GM19467 (cell line): Measurements from ENCODE around the gene ADGRL3.

ENCODE experiments used
- ATAC-seq: cut with Tn5 transposase; IDR thresholded peaks from one replicate; pipeline ENCODE4 v1.9.1; 2021; ENCODE audit warnings: mild to moderate bottlenecking, moderate library complexity; ENCODE audit not compliant: unreplicated experiment

Gene ADGRL3

GRCh38 chr4:61407642-61408618 is 207.8 kb downstream of the ADGRL3 start:
- ATAC-seq: no peak

- ATAC-seq: no peak
Observed at GRCh38 chr4:61408861-61409260, 208.7 kb downstream of the ADGRL3 start.

DNA sequence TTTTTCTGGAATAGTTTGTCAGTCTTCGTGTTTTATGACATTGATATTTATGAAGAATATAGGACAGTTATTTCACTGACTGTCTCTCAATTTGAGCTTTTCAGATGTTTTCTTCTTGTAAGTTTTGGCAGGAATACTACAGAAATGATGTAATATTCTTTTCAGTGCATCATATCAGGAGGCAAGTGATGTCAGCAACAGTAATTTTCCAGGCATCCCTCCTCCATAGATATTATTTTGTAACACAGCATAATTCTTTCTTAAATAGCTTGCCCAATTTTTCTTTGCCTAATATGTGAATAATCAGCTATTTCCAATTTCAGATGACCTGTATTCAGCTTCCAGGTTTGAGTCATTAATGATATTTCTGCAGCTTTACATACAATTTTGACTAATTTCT is 211.1 kb downstream of the ADGRL3 start:
- ATAC-seq: no peak

- no peak for ATAC-seq
Observed at GRCh38 chr4:61425315-61425714, 225.2 kb downstream of the ADGRL3 start.

DNA sequence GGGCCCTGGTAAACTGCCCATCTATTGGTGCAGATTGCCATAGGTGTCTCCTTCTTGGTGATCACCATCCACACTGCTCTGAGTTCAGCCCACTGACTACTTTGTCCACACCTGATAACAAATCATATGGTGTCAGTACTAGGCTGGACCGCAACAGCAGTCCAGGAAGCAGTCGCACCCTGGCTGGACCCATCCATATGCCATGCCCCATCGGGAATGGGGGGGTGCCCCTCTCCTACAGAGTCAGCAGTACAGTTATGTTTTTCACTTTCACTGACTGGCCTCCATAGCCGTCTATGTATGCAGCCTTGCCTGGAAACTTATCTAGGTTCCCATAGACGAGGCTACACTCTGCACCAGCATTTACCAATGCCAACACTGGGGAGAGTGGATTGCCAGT is 226.1 kb downstream of the ADGRL3 start:
- ATAC-seq: no peak

DNA sequence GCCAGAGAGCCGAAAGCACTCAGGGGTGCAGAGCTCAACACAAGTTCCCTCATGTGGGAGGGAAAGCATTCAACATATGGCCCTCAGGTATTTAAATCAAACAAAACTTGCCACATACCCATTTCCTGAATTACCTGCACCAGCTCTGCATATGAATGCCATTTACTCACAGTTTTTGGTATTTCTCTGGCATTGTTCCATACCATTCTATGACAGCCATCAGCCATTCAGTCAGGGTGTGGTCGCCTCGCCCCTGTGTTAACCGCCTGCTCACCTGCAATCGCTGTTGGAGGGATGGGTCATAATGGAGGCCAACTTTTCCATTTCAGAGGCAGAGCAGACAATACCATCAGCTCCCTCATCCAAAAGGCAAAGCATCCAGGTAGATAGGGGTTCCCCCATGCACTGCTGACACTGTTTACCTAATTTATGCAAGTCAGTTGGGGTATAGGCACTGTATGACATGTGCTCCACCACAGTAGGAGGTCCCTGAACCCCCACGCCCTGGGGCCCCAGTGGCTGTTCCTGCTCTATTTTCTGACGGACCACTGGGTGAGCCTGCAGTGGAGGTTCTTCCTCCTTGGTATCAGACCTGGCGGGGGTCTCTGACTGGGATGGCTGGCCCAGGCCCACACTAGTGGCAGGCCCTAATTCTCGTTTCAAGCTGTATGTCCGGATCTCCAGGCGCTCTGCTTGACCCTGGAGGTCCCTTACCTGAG is 227.1 kb downstream of the ADGRL3 start:
- no peak for ATAC-seq

GRCh38 chr4:61427818-61428495 is 227.8 kb downstream of the ADGRL3 start:
- ATAC-seq: no peak

DNA sequence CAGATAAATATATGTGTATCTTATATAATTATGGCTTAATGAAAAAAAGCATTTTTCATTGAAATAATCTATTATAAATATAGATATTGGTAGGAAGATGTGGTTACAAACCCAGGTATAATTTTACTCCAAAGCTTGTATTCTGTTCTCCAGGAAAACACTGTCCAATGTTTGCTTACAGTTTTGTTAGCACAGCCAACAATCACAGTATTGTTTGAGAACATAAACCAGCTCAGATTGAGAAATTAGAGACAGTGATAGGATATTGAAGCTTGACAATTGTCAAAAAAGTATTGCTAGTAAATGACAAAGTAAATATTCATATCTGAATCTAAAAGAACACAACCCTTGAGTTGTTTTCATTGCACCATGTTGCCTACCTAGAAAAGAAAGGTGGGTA is 228.8 kb downstream of the ADGRL3 start:
- no peak for ATAC-seq

DNA sequence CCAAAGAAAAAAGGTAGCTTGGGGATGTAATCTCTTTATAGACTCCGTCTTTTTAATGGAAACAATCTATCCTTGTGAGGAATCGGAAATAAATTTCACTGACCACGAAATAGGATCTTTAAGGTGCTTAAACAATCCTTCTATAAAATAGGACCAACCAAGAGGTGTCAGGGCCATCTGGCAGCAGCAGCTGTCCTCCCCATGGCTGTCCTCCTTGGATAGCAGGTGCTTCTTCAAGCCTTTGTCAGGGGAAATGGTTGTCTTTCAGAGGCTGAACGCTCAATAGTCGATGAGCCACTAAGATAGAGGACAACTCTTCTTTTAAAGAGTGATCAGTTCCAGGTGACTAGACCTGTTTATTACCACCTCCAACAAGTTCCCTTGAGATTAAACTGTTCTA is 231.0 kb downstream of the ADGRL3 start:
- ATAC-seq: no peak

DNA sequence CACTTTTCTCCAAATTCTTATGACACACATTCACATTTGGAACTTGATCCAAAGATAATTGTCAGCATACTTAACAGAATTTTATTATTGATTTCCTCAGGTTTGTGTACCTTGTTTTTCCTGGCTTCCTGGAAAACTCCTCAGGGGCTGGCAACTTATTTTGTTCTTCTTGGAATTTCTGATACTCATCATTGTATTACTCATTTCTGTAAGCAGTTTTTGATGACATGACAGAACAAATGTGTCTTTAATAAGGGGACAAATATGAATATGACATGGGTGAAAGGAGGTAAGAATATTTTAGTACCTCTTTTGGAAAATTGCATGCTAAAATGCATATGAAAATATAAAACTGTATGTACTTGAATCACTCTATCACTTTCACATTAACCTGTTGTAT is 237.8 kb downstream of the ADGRL3 start:
- no peak for ATAC-seq

DNA sequence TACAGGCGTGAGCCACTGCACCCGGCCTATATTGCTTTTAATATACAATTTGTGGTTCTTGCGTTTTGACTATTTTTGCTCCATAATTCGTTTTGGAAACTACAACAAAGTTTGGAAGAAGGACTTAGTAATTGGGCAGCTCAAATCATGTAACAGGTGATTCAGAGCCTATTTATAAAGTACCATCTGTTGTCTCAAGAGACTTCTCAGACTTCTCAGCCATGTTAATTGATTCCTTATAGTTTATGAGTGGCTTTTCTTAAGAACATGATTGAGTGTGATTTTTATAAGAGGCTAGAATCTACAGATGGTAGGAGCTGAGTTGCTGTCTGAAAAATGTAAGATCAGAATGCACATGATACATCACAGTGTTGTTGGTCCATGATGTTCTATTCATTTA is 240.2 kb downstream of the ADGRL3 start:
- ATAC-seq: no peak

GRCh38 chr4:61442936-61443335 is 242.8 kb downstream of the ADGRL3 start:
- ATAC-seq: no peak

GRCh38 chr4:61443813-61444510 is 243.8 kb downstream of the ADGRL3 start:
- ATAC-seq: no peak

- ATAC-seq: no peak
Observed at GRCh38 chr4:61445374-61446063, 245.4 kb downstream of the ADGRL3 start.

GRCh38 chr4:61446941-61447340 is 246.8 kb downstream of the ADGRL3 start:
- ATAC-seq: no peak

- no peak for ATAC-seq
Observed at GRCh38 chr4:61447918-61448317, 247.8 kb downstream of the ADGRL3 start.

GRCh38 chr4:61451935-61452334 is 251.8 kb downstream of the ADGRL3 start:
- ATAC-seq: no peak

GRCh38 chr4:61461956-61462355 is 261.8 kb downstream of the ADGRL3 start:
- ATAC-seq: no peak

- no peak for ATAC-seq
Observed at GRCh38 chr4:61462451-61463326, 262.6 kb downstream of the ADGRL3 start.
